GM21360 (cell line): Measurements from ENCODE around the gene C5orf34.
"Not testable (repeated sequence)": the region's sequence is repeated elsewhere in the genome, so short reads cannot be mapped to it uniquely, and the experiment has no call there.

Source experiments
- ATAC-seq: cut with Tn5 transposase; IDR thresholded peaks from one replicate; pipeline ENCODE4 v1.9.1; 2021; ENCODE audit warnings: mild to moderate bottlenecking, moderate library complexity; ENCODE audit not compliant: unreplicated experiment

The C5orf34 gene

GRCh38 chr5:43514816-43515677 lies at the start of gene C5orf34:
Gene C5orf34, minus strand, starts transcription at chr5:43515148. Its CDS starts 5,809 bp downstream, at chr5:43509339.
- ATAC-seq = peak; percentile 98

DNA sequence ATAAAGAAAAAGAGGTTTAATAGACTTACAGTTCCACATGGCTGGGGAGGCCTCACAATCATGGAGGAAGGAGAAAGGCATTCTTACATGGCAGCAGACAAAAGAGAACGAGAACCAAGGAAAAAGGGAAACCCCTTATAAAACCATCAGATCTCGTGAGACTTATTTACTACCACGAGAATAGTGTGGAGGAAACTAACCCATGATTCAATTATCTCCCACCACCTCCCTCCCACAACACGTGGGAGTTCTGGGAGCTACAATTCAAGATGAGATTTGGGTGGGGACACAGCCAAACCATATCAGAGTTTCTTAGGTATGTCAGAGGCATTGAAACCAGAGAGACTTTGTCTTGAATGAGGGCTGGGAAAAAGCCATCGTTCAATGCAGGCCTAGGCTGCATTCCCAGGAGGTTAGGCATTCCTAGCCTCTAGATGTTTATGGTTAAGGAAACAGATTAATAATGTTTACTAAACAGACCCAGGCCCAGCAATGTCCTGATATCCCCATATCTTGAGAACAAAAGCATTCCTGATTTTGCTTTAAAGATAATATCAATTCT lies 49.4 kb upstream of the C5orf34 start:
- no peak for ATAC-seq

- no peak for ATAC-seq
Observed at GRCh38 chr5:43563321-43563720, 48.4 kb upstream of the C5orf34 start.

DNA sequence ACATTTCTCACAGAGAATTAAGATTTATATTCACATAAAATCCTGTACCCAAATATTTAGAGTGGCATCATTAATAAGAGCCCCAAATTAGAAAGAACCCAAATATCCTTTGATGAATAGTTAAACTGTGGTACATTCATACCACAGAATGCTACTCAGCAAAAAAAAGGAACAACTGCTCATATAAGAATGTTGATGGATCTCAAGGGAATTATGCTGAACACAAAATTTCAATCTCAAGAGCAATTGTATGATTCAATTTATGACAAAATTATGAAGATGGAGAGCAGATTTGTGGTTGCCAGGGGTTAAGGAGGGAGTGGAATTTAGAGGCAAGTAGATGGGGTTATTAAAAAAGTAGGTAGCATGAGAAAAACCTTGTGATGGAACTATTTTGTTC lies 46.4 kb upstream of the C5orf34 start:
- ATAC-seq = no peak

- no peak for ATAC-seq
Observed at GRCh38 chr5:43560128-43560527, 45.2 kb upstream of the C5orf34 start.

DNA sequence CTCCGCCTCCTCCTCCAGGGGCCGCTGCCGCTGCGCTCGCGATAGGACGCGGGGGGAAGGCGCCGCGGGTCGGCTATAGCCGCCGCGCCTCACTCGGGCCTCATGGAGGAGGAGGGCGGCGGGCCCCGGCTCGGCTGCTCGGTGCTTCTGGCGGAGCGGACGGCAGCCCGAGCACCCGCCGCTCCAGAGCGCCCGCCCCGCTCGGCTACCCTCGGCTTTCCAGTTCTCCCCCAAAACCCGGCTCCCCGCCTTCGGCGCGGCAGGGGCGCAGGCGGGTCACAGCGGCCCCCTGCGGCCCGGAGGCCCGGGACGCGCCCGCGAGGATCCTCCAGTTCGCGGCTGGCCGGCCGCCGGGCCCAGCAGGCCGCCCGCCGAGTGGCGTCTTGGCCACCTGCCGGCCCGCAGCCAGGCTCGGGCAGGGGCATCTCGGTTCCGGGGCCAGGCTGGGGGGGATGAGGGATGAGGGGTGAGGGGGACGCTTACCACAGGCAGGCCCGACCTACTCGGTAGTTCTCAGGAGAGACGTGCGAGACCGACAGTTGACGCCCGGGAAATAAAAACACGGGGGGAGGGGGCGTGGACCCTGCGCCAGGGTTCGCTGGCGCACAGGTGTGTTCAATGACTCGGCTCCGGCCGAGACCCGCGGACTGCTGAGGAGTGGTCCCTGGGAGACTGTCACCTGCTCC lies 42.1 kb upstream of the C5orf34 start, which contains the start of gene PAIP1:
TSS of gene PAIP1 (minus strand) at position 221 of the 686 bp plus-strand sequence. CDS start 231 bp downstream, outside the sequence.
- peak; percentile 66 for ATAC-seq

GRCh38 chr5:43556607-43556856 lies 41.6 kb upstream of the C5orf34 start:
- ATAC-seq = peak; percentile 87

DNA sequence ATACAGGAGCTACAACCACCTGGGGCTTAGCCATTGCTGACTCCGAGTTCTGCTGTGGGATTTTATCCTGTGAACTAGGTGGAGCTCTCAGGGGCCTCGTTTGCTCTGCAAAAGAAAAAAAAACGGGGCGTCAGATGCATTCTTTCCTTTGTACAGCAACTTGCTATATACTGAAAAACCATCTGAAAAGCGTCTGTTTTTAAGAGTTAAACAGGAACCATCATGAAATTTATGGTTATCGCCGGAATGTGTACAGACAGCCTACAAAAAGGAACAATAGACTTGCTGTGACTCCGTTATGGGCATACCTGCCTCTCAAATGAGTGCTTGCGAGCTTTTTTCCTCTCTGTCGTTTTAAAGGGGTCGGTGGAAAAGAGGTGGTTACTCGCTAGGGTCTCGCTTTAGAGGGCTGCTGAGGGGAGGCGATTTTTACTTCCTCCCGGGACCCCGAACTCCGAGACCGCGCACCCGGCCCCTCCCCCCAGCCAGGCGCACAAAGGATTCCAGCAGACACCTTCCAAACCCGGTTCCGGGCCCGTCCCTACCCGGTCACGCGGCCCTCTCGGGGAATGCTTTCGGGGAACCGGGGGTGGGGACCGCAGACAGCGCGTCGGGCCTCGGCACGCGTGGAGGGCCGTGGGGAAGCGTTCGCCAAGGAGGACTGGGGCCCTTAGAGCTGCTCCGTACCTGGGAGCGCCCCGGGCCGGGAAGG lies 41.1 kb upstream of the C5orf34 start:
- ATAC-seq = peak; percentile 36

- ATAC-seq = no peak
Observed at GRCh38 chr5:43554497-43554896, 39.5 kb upstream of the C5orf34 start.

- no peak for ATAC-seq
Observed at GRCh38 chr5:43553381-43553780, 38.4 kb upstream of the C5orf34 start.

- ATAC-seq = no peak
Observed at GRCh38 chr5:43551731-43552130, 36.8 kb upstream of the C5orf34 start.

DNA sequence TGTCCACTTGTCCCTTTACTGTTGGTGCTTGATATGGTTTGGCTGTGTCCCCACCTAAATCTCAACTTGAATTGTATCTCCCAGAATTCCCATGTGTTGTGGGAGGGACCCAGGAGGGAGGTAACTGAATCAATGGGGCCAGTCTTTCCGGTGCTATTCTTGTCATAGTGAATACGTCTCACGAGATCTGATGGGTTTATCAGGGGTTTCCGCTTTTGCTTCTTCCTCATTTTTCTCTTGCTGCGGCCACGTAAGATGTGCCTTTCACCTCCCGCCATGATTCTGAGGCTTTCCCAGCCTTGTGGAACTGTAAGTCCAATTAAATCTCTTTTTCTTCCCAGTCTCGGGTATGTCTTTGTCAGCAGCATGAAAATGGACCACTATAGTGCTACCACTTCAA lies 34.3 kb upstream of the C5orf34 start:
- ATAC-seq = not testable (repeated sequence)

DNA sequence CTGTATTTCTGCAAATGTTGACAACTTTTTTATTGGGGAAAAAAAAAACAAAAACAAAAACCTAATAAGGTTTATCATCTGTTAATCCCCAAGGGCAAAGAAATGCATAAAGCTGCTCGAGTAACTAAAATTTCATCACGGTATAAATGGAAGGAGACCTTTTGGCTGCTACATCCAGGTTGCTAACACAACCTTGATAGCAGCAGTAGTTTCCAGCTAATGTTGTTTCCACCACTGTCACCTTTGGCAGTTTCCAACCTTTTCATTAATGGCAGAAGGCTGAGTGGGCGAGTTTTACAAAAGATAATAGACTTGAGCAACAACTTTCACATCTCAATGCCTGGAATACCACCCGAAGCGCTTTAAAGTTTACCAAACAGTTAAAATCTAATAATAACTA lies 33.4 kb upstream of the C5orf34 start:
- no peak for ATAC-seq

- no peak for ATAC-seq
Observed at GRCh38 chr5:43547532-43547931, 32.6 kb upstream of the C5orf34 start.

DNA sequence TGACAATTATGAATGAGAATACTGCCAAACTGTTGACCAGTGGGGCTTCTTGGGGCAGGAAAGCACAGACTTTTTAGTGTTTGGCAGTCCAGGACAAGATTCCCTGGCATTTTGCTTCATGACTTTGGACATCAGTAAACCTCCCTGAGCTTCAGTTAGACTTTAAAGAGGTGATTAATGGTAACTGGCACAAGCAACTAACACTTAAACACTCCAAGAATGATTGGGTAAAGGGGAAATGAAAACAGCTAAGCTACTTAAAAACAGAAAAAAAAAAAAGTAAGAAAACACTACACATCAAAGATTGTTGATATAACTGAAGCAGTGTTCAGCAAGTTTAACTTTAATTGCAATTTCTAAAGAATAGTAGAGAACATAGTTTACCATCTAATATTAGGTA lies 28.5 kb upstream of the C5orf34 start:
- no peak for ATAC-seq

DNA sequence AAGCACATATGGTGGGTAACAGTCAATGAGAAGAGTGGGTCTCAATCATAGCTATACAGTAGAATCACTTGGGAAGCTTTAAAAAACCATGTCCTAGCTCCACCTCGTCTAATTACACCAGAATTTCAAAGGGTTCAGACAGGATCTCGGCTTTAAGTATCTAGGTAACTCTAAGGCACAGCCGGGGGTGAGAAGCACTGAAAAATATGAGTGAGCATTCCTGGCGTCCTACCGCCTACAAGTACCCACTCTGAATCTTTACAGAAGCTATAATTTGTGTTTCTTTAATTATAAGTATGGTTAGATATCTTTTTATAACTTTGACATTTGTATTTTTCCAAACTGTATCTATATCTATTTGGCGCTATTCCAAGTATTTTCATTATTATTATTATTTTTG lies 25.8 kb upstream of the C5orf34 start:
- no peak for ATAC-seq

DNA sequence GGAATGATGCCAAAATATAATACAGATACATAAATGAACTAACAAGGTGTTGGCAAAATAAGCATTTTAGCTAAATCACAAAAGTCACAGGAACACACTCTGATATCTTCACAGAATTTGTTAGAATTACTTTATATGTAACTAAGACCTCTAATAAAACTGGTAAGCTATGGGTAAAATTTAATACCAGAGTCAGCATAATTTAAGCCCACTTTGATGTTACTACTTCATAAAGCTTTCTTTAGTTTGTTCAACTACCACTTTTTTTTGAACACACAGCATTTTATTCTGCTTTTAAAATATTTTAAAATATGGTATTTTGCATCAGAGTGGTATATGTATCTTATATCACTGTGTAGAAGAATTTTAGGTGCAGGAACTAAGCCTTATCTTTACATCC lies 22.0 kb upstream of the C5orf34 start:
- ATAC-seq = no peak

GRCh38 chr5:43533646-43534045 lies 18.7 kb upstream of the C5orf34 start:
- ATAC-seq = no peak

DNA sequence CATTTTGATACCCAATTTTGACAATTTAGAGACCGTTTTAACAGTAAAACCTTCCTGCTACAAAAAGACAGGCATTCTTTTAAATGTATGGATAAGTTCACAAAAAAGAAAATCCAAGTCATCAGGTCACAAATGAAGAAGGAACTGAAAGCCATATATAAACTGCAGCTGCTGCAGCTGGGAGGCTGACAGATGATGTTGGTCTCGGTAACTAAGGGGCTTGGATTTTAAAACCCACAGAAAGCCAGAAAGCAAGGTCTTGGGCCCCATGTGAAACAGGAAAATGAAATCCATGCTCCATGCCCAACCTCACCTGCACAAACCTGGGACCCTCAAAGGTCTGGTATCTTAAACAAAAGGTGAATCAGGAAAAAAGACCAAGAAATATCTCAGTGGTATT lies 15.7 kb upstream of the C5orf34 start:
- ATAC-seq = no peak

- no peak for ATAC-seq
Observed at GRCh38 chr5:43523662-43524072, 8.7 kb upstream of the C5orf34 start.

DNA sequence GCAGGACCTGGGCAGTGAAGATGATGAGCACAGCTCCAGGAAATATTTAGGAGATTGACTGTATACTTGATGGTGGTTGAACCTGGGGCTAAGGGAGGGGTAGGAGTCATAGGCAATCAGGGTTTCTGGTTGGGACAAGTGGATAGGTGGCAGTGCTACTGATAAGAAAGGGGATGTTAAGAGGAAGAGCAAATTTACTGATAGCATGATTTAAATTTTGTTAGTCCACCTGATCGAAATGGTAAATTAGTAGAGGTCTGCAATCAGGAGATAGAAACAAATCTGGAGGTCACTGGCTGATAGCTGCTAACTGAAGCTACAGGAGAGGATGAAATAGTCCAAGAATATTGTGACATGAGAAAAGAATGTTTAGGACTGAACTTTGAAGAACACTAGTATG lies 5.7 kb upstream of the C5orf34 start:
- no peak for ATAC-seq

GRCh38 chr5:43515678-43516048 lies 715 bp upstream of the C5orf34 start:
- no peak for ATAC-seq
